ENCODE results near the gene TMEM176A. TPM values are rescaled to one million over a fixed set of nuclear protein-coding genes. Genes with fewer than 3 reads are reported as not detected.

Gene TMEM176A
- total RNA-seq, 1 experiment from 2014 or later: not detected

DNA sequence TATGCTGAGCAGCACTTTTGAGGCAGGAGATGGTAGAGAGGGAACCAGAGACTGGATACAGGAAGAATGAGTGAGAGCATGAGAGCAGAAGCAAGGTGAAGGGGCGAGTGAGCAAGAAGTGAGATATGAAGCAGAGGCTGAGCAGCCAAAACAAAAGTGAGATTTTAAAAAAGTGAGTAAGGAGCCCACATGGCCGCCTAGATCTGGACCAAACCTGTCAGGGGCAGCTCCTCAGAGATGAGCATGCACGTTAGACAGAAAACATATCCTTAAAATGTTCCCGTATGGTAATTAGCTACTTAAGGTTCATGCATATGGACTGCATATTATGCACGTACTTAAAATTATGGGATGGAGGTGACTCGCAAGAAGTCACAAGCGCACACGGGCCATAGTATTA, 22.5 kb downstream of the TMEM176A start:
- ATAC-seq: no peak

More for the DNA sequence above, 22.5 kb downstream of the TMEM176A start:
- no peaks in the 10 kb centered on the region for H3K4me1 ChIP-seq (ENCODE audit: control insufficient read depth in 1 of 2, insufficient read depth in 2 of 2, low read length in 2 of 2)
- no peak overlapping the region for H3K4me2 ChIP-seq (ENCODE audit: low read length)
- H3K27me3 ChIP-seq (ENCODE audit: insufficient read depth, low read length): no peaks in the 10 kb centered on the region; the same call in 1 of the 2 replicates
- H3K9me2 ChIP-seq (ENCODE audit: insufficient read depth): no peaks in the 10 kb centered on the region
- DNase-seq (ENCODE audit: low read depth, low spot score): no peak
- TF ChIP-seq ZNF274 (IDR thresholded peaks at IDR 0.05; ENCODE audit: low read depth, low read length) (no peak), JUND (IDR thresholded peaks at IDR 0.05) (no peak), ELF1 (IDR thresholded peaks at IDR 0.05; ENCODE audit: borderline replicate concordance, low read depth) (no peak), REST (IDR thresholded peaks at IDR 0.05; ENCODE audit: low read depth) (no peak), POLR2AphosphoS5 (IDR thresholded peaks at IDR 0.05; ENCODE audit: low read depth, low read length) (no peak), CEBPB (IDR thresholded peaks at IDR 0.05; ENCODE audit: low read depth) (no peak), TCF7L2 (IDR thresholded peaks at IDR 0.05; ENCODE audit: borderline replicate concordance, extremely low read depth, insufficient read depth, insufficient read length) (no peak), EZH2 (IDR thresholded peaks at IDR 0.05) (no peak), SP1 (IDR thresholded peaks at IDR 0.05; ENCODE audit: low read depth) (no peak), SIN3A (IDR thresholded peaks at IDR 0.05; ENCODE audit: low read depth) (no peak), CBX3 (IDR thresholded peaks at IDR 0.05; ENCODE audit: low read depth) (no peak), ZFX (IDR thresholded peaks at IDR 0.05) (no peak), RAD21 (IDR thresholded peaks at IDR 0.05; ENCODE audit: low read depth) (no peak), YY1 (IDR thresholded peaks at IDR 0.05; ENCODE audit: extremely low read depth, insufficient replicate concordance, low read depth, low read length) (no peak), SRF (IDR thresholded peaks at IDR 0.05; ENCODE audit: low read depth) (no peak)
- TF ChIP-seq, protein P1, sequence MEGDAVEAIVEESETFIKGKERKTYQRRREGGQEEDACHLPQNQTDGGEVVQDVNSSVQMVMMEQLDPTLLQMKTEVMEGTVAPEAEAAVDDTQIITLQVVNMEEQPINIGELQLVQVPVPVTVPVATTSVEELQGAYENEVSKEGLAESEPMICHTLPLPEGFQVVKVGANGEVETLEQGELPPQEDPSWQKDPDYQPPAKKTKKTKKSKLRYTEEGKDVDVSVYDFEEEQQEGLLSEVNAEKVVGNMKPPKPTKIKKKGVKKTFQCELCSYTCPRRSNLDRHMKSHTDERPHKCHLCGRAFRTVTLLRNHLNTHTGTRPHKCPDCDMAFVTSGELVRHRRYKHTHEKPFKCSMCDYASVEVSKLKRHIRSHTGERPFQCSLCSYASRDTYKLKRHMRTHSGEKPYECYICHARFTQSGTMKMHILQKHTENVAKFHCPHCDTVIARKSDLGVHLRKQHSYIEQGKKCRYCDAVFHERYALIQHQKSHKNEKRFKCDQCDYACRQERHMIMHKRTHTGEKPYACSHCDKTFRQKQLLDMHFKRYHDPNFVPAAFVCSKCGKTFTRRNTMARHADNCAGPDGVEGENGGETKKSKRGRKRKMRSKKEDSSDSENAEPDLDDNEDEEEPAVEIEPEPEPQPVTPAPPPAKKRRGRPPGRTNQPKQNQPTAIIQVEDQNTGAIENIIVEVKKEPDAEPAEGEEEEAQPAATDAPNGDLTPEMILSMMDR (IDR thresholded peaks at IDR 0.05 in 2 of 3, conservative IDR thresholded peaks at IDR 0.05 in 1 of 3; ENCODE audit: borderline replicate concordance in 1 of 3, insufficient read depth in 1 of 3, low read depth in 2 of 3, low read length in 2 of 3): no peak
- TF ChIP-seq, protein P2, sequence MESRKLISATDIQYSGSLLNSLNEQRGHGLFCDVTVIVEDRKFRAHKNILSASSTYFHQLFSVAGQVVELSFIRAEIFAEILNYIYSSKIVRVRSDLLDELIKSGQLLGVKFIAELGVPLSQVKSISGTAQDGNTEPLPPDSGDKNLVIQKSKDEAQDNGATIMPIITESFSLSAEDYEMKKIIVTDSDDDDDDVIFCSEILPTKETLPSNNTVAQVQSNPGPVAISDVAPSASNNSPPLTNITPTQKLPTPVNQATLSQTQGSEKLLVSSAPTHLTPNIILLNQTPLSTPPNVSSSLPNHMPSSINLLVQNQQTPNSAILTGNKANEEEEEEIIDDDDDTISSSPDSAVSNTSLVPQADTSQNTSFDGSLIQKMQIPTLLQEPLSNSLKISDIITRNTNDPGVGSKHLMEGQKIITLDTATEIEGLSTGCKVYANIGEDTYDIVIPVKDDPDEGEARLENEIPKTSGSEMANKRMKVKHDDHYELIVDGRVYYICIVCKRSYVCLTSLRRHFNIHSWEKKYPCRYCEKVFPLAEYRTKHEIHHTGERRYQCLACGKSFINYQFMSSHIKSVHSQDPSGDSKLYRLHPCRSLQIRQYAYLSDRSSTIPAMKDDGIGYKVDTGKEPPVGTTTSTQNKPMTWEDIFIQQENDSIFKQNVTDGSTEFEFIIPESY (IDR thresholded peaks at IDR 0.05; ENCODE audit: extremely low read depth, insufficient replicate concordance, low read length): no peak
- TF ChIP-seq, protein P3, sequence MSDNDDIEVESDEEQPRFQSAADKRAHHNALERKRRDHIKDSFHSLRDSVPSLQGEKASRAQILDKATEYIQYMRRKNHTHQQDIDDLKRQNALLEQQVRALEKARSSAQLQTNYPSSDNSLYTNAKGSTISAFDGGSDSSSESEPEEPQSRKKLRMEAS (IDR thresholded peaks at IDR 0.05): no peak
- TF ChIP-seq, protein P4, sequence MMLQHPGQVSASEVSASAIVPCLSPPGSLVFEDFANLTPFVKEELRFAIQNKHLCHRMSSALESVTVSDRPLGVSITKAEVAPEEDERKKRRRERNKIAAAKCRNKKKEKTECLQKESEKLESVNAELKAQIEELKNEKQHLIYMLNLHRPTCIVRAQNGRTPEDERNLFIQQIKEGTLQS (IDR thresholded peaks at IDR 0.05): no peak
- H3K9me3 ChIP-seq (ENCODE audit: control insufficient read depth in 1 of 2, insufficient read depth in 1 of 2, low read depth in 1 of 2, low read length in 2 of 2): no peaks in the 10 kb centered on the region
- no peaks in the 10 kb centered on the region for H3K36me3 ChIP-seq (ENCODE audit: control insufficient read depth in 1 of 2, insufficient read depth in 2 of 2, low read length in 2 of 2)
- no peak overlapping the region for H3K27ac ChIP-seq (ENCODE audit: low read depth, low read length)
- ChIA-PET RAD21 (ENCODE audit: low non-redundant PET in 1 of 2, low total read pairs in 2 of 2, uncharacterized antibody in 2 of 2, unreplicated experiment in 2 of 2) (no interaction called here), POLR2A (no interaction called here), CTCF (no interaction called here)
- no peak overlapping the region for H3K9ac ChIP-seq (ENCODE audit: low read length)
- H3K79me2 ChIP-seq (ENCODE audit: insufficient read depth, low read length): no peaks in the 10 kb centered on the region
- no peak overlapping the region for H2AFZ ChIP-seq (ENCODE audit: low read depth, low read length, poor library complexity, severe bottlenecking)
- no peak overlapping the region for H3K4me3 ChIP-seq (replicated peaks in 1 of 2; ENCODE audit: low read depth in 1 of 2, low read length in 2 of 2)
- intact Hi-C loops (cut with micrococcal nuclease): no loop called here
- no peaks in the 10 kb centered on the region for H4K20me1 ChIP-seq (ENCODE audit: insufficient read depth)
- BruUV-seq (replicated peaks): no TSS peak
